ENCODE data around the gene GAGE12G. TPM values are rescaled to one million over a fixed set of nuclear protein-coding genes. Genes with fewer than 3 reads are reported as not detected.
A peak's percentile ranks its signal among the peaks of the same experiment; 100 is the strongest.
"Not testable (repeated sequence)": the region's sequence is repeated elsewhere in the genome, so short reads cannot be mapped to it uniquely, and the experiment has no call there.

GAGE12G gene, protein sequence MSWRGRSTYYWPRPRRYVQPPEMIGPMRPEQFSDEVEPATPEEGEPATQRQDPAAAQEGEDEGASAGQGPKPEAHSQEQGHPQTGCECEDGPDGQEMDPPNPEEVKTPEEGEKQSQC
- total RNA-seq: not detected in 2 replicates
- long read RNA-seq: 0 reads

DNA sequence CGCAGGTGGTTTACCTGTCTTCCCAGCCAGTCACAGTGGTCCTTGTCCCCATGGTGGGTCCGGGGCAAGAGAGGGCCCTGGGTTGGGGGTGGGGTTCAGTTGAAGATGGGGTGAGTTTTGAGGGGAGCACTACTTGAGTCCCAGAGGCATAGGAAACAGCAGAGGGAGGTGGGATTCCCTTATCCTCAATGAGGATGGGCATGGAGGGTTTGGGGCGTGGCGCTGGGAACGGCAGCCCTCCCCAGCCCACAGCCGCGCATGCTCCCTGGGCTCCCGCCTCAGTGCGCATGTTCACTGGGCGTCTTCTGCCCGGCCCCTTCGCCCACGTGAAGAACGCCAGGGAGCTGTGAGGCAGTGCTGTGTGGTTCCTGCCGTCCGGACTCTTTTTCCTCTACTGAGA, at the start of gene GAGE12G:
Gene GAGE12G, plus strand, starts transcription at position 301 of the 400 bp plus-strand sequence. CDS start 1,155 bp downstream, outside the sequence.
- H3K36me3 Mint-ChIP-seq (ENCODE audit: unreplicated experiment); H3K27me3 Mint-ChIP-seq (ENCODE audit: unreplicated experiment); H3K4me1 Mint-ChIP-seq (ENCODE audit: unreplicated experiment); H3K27ac Mint-ChIP-seq (ENCODE audit: unreplicated experiment); DNase-seq (ENCODE audit: extremely low spot score, unreplicated experiment); H3K9me3 Mint-ChIP-seq (ENCODE audit: unreplicated experiment); H3K4me3 Mint-ChIP-seq (ENCODE audit: unreplicated experiment): not testable (repeated sequence)

DNA sequence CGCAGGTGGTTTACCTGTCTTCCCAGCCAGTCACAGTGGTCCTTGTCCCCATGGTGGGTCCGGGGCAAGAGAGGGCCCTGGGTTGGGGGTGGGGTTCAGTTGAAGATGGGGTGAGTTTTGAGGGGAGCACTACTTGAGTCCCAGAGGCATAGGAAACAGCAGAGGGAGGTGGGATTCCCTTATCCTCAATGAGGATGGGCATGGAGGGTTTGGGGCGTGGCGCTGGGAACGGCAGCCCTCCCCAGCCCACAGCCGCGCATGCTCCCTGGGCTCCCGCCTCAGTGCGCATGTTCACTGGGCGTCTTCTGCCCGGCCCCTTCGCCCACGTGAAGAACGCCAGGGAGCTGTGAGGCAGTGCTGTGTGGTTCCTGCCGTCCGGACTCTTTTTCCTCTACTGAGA, 38.3 kb upstream of the GAGE12G start, which contains the start of gene GAGE12C:
Gene GAGE12C, plus strand, starts transcription at position 301 of the 400 bp plus-strand sequence. CDS start 1,155 bp downstream, outside the sequence.
- DNase-seq (ENCODE audit: extremely low spot score, unreplicated experiment); H3K36me3 Mint-ChIP-seq (ENCODE audit: unreplicated experiment); H3K27ac Mint-ChIP-seq (ENCODE audit: unreplicated experiment); H3K4me3 Mint-ChIP-seq (ENCODE audit: unreplicated experiment); H3K4me1 Mint-ChIP-seq (ENCODE audit: unreplicated experiment); H3K27me3 Mint-ChIP-seq (ENCODE audit: unreplicated experiment); H3K9me3 Mint-ChIP-seq (ENCODE audit: unreplicated experiment): not testable (repeated sequence)

DNA sequence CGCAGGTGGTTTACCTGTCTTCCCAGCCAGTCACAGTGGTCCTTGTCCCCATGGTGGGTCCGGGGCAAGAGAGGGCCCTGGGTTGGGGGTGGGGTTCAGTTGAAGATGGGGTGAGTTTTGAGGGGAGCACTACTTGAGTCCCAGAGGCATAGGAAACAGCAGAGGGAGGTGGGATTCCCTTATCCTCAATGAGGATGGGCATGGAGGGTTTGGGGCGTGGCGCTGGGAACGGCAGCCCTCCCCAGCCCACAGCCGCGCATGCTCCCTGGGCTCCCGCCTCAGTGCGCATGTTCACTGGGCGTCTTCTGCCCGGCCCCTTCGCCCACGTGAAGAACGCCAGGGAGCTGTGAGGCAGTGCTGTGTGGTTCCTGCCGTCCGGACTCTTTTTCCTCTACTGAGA, 28.8 kb upstream of the GAGE12G start, which contains the start of gene GAGE12D:
Gene GAGE12D, plus strand, starts transcription at position 301 of the 400 bp plus-strand sequence. CDS start 1,155 bp downstream, outside the sequence.
- H3K27ac Mint-ChIP-seq (ENCODE audit: unreplicated experiment); H3K36me3 Mint-ChIP-seq (ENCODE audit: unreplicated experiment); DNase-seq (ENCODE audit: extremely low spot score, unreplicated experiment); H3K4me3 Mint-ChIP-seq (ENCODE audit: unreplicated experiment); H3K27me3 Mint-ChIP-seq (ENCODE audit: unreplicated experiment); H3K9me3 Mint-ChIP-seq (ENCODE audit: unreplicated experiment); H3K4me1 Mint-ChIP-seq (ENCODE audit: unreplicated experiment): not testable (repeated sequence)

DNA sequence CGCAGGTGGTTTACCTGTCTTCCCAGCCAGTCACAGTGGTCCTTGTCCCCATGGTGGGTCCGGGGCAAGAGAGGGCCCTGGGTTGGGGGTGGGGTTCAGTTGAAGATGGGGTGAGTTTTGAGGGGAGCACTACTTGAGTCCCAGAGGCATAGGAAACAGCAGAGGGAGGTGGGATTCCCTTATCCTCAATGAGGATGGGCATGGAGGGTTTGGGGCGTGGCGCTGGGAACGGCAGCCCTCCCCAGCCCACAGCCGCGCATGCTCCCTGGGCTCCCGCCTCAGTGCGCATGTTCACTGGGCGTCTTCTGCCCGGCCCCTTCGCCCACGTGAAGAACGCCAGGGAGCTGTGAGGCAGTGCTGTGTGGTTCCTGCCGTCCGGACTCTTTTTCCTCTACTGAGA, 19.2 kb upstream of the GAGE12G start, which contains the start of gene GAGE12E:
Gene GAGE12E, plus strand, starts transcription at position 301 of the 400 bp plus-strand sequence. CDS start 1,155 bp downstream, outside the sequence.
- H3K4me3 Mint-ChIP-seq (ENCODE audit: unreplicated experiment); H3K27me3 Mint-ChIP-seq (ENCODE audit: unreplicated experiment); H3K27ac Mint-ChIP-seq (ENCODE audit: unreplicated experiment): not testable (repeated sequence)

DNA sequence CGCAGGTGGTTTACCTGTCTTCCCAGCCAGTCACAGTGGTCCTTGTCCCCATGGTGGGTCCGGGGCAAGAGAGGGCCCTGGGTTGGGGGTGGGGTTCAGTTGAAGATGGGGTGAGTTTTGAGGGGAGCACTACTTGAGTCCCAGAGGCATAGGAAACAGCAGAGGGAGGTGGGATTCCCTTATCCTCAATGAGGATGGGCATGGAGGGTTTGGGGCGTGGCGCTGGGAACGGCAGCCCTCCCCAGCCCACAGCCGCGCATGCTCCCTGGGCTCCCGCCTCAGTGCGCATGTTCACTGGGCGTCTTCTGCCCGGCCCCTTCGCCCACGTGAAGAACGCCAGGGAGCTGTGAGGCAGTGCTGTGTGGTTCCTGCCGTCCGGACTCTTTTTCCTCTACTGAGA, 9.7 kb upstream of the GAGE12G start, which contains the start of gene GAGE12F:
Gene GAGE12F, plus strand, starts transcription at position 301 of the 400 bp plus-strand sequence. CDS start 1,155 bp downstream, outside the sequence.
- not testable (repeated sequence) for H3K4me3 Mint-ChIP-seq (ENCODE audit: unreplicated experiment); H3K27me3 Mint-ChIP-seq (ENCODE audit: unreplicated experiment); DNase-seq (ENCODE audit: extremely low spot score, unreplicated experiment); H3K27ac Mint-ChIP-seq (ENCODE audit: unreplicated experiment); H3K4me1 Mint-ChIP-seq (ENCODE audit: unreplicated experiment); H3K36me3 Mint-ChIP-seq (ENCODE audit: unreplicated experiment); H3K9me3 Mint-ChIP-seq (ENCODE audit: unreplicated experiment)

More for the DNA sequence above, 19.2 kb upstream of the GAGE12G start, which contains the start of gene GAGE12E:
- DNase-seq (ENCODE audit: extremely low spot score, unreplicated experiment); H3K4me1 Mint-ChIP-seq (ENCODE audit: unreplicated experiment); H3K9me3 Mint-ChIP-seq (ENCODE audit: unreplicated experiment); H3K36me3 Mint-ChIP-seq (ENCODE audit: unreplicated experiment): not testable (repeated sequence)

DNA sequence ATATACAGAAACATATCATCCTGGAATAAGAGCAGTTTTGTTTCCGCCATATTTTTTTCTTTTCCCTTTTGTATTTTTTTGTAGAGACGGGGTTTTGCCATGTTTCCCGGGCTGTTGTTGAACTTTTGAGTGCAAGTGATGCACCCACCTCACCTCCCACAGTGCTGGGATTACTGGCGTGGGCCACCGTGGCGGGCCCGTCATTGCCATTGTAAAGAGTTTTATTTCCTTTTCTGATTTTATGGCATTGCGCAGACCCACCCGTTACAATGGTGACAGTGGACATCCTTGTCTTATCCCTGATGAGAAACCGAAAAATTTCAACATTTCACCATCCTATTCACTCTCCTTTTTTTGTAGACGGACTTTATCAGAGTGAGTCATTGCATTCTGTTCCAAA, 1.5 kb upstream of the GAGE12G start:
- H3K4me3 Mint-ChIP-seq (ENCODE audit: unreplicated experiment); H3K36me3 Mint-ChIP-seq (ENCODE audit: unreplicated experiment); DNase-seq (ENCODE audit: extremely low spot score, unreplicated experiment); H3K9me3 Mint-ChIP-seq (ENCODE audit: unreplicated experiment); H3K27me3 Mint-ChIP-seq (ENCODE audit: unreplicated experiment); H3K27ac Mint-ChIP-seq (ENCODE audit: unreplicated experiment); H3K4me1 Mint-ChIP-seq (ENCODE audit: unreplicated experiment): not testable (repeated sequence)

DNA sequence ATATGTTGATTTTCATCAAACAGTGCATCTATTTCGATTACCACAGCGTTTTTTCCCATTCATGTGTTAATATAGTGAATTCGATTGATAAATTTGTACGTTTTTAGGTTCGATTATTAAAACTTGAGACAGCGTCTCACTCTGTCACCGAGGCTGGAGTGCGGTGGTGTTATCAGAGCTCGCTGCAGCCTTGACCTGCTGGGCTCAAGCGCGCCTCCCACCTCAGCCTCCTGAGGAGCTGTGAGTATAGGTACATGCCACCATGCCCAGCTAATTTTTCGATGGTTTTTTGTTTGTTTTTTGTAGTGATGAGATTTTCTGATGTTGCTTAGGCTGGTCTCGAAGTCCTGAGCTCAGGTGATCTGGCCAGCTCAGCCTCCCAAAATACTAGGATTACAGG, 1.0 kb upstream of the GAGE12G start:
- not testable (repeated sequence) for H3K9me3 Mint-ChIP-seq (ENCODE audit: unreplicated experiment); H3K27me3 Mint-ChIP-seq (ENCODE audit: unreplicated experiment); H3K27ac Mint-ChIP-seq (ENCODE audit: unreplicated experiment); DNase-seq (ENCODE audit: extremely low spot score, unreplicated experiment); H3K36me3 Mint-ChIP-seq (ENCODE audit: unreplicated experiment); H3K4me1 Mint-ChIP-seq (ENCODE audit: unreplicated experiment); H3K4me3 Mint-ChIP-seq (ENCODE audit: unreplicated experiment)

DNA sequence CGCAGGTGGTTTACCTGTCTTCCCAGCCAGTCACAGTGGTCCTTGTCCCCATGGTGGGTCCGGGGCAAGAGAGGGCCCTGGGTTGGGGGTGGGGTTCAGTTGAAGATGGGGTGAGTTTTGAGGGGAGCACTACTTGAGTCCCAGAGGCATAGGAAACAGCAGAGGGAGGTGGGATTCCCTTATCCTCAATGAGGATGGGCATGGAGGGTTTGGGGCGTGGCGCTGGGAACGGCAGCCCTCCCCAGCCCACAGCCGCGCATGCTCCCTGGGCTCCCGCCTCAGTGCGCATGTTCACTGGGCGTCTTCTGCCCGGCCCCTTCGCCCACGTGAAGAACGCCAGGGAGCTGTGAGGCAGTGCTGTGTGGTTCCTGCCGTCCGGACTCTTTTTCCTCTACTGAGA, 9.4 kb downstream of the GAGE12G start, which contains the start of gene GAGE12H:
Gene GAGE12H, plus strand, starts transcription at position 301 of the 400 bp plus-strand sequence. CDS start 1,155 bp downstream, outside the sequence.
- not testable (repeated sequence) for DNase-seq (ENCODE audit: extremely low spot score, unreplicated experiment); H3K4me1 Mint-ChIP-seq (ENCODE audit: unreplicated experiment); H3K27ac Mint-ChIP-seq (ENCODE audit: unreplicated experiment); H3K27me3 Mint-ChIP-seq (ENCODE audit: unreplicated experiment); H3K9me3 Mint-ChIP-seq (ENCODE audit: unreplicated experiment); H3K4me3 Mint-ChIP-seq (ENCODE audit: unreplicated experiment); H3K36me3 Mint-ChIP-seq (ENCODE audit: unreplicated experiment)

DNA sequence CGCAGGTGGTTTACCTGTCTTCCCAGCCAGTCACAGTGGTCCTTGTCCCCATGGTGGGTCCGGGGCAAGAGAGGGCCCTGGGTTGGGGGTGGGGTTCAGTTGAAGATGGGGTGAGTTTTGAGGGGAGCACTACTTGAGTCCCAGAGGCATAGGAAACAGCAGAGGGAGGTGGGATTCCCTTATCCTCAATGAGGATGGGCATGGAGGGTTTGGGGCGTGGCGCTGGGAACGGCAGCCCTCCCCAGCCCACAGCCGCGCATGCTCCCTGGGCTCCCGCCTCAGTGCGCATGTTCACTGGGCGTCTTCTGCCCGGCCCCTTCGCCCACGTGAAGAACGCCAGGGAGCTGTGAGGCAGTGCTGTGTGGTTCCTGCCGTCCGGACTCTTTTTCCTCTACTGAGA, 19.0 kb downstream of the GAGE12G start, which contains the start of gene GAGE2A:
Gene GAGE2A, plus strand, starts transcription at position 301 of the 400 bp plus-strand sequence. CDS start 1,155 bp downstream, outside the sequence.
- H3K36me3 Mint-ChIP-seq (ENCODE audit: unreplicated experiment); DNase-seq (ENCODE audit: extremely low spot score, unreplicated experiment); H3K4me1 Mint-ChIP-seq (ENCODE audit: unreplicated experiment); H3K4me3 Mint-ChIP-seq (ENCODE audit: unreplicated experiment); H3K9me3 Mint-ChIP-seq (ENCODE audit: unreplicated experiment); H3K27ac Mint-ChIP-seq (ENCODE audit: unreplicated experiment); H3K27me3 Mint-ChIP-seq (ENCODE audit: unreplicated experiment): not testable (repeated sequence)

DNA sequence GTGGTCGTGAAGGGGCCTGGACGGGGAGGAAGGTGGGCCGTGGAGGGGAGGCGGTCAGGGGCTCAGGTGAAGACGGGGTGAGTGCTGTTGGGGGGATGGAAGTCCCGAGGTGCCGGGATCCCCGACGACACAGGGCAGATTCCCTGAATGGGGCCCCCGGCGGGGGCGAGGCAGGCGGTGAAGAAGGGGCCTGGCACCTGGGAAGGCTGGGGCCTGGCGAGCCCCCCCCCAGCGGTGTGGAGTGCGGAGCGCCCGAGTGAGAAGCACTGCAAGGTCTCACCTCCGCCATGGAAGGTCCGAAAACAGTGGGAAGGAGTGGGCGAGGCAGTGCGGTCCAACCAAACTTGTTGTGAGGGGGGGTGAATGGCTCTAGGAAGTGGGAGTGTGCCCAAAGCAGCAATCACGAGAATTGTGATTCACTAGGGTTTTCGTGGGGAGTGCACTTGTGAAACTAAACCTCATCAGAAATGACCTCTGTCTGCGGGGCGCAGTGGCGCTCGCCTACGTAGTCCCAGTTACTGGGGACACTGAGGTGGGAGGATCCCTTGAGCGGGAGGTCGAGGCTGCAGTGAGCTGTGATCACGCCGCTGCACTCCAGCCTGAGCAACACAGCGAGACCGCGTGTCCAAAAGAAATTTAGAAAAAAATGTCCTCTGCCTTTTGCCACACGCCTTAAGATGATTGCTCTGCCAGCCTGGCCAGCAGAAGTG, 19.7 kb downstream of the GAGE12G start:
- H3K4me3 Mint-ChIP-seq (ENCODE audit: unreplicated experiment); H3K27ac Mint-ChIP-seq (ENCODE audit: unreplicated experiment); H3K9me3 Mint-ChIP-seq (ENCODE audit: unreplicated experiment); H3K4me1 Mint-ChIP-seq (ENCODE audit: unreplicated experiment); H3K36me3 Mint-ChIP-seq (ENCODE audit: unreplicated experiment); H3K27me3 Mint-ChIP-seq (ENCODE audit: unreplicated experiment): not testable (repeated sequence)
- DNase-seq (ENCODE audit: extremely low spot score, unreplicated experiment): peak; percentile 94

DNA sequence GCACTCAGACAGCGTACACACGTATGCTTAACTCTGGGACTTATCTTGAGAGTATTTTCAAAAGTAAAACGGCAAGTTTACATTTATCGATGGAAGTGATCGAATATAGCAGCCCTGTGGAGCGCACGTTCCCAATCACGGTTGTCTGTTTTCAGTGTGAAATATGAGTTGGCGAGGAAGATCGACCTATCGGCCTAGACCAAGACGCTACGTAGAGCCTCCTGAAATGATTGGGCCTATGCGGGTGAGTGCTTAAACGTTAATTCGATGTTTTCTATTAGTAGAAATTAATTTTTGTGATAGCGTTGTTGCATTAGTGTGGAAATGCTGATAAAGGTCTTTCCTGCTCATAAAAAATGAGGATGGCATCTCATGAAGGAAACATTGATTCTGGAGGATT, 20.3 kb downstream of the GAGE12G start:
- not testable (repeated sequence) for H3K27me3 Mint-ChIP-seq (ENCODE audit: unreplicated experiment); H3K4me1 Mint-ChIP-seq (ENCODE audit: unreplicated experiment); H3K4me3 Mint-ChIP-seq (ENCODE audit: unreplicated experiment); H3K27ac Mint-ChIP-seq (ENCODE audit: unreplicated experiment); H3K9me3 Mint-ChIP-seq (ENCODE audit: unreplicated experiment); H3K36me3 Mint-ChIP-seq (ENCODE audit: unreplicated experiment)
- DNase-seq (ENCODE audit: extremely low spot score, unreplicated experiment): peak; percentile 83

DNA sequence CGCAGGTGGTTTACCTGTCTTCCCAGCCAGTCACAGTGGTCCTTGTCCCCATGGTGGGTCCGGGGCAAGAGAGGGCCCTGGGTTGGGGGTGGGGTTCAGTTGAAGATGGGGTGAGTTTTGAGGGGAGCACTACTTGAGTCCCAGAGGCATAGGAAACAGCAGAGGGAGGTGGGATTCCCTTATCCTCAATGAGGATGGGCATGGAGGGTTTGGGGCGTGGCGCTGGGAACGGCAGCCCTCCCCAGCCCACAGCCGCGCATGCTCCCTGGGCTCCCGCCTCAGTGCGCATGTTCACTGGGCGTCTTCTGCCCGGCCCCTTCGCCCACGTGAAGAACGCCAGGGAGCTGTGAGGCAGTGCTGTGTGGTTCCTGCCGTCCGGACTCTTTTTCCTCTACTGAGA, 28.5 kb downstream of the GAGE12G start, which contains the start of gene GAGE1:
Gene GAGE1, plus strand, starts transcription at position 301 of the 400 bp plus-strand sequence. CDS start 1,155 bp downstream, outside the sequence.
- H3K27me3 Mint-ChIP-seq (ENCODE audit: unreplicated experiment); H3K36me3 Mint-ChIP-seq (ENCODE audit: unreplicated experiment); H3K27ac Mint-ChIP-seq (ENCODE audit: unreplicated experiment); H3K9me3 Mint-ChIP-seq (ENCODE audit: unreplicated experiment); DNase-seq (ENCODE audit: extremely low spot score, unreplicated experiment); H3K4me3 Mint-ChIP-seq (ENCODE audit: unreplicated experiment); H3K4me1 Mint-ChIP-seq (ENCODE audit: unreplicated experiment): not testable (repeated sequence)
